T-helper 1 cell treated with Interleukin-12 subunit alpha and Interleukin-12 subunit beta and Interleukin-4 antibody, amounts not matched to agents 30 ng/mL and 1 ng/mL, for 36 hours (primary cell): ENCODE measurements around the gene ZNF423. TPM values are rescaled to one million over a fixed set of nuclear protein-coding genes. Genes with fewer than 3 reads are reported as not detected.

Experiments
- intact Hi-C: fragments of 100-400 bp; cut with micrococcal nuclease; formaldehyde crosslinking; loops from one replicate; pipeline ENCODE4 v1.15.1; 2024
- total RNA-seq: library from RNA; stranded (reverse); gene quantifications from 2 replicates; pipeline ENCODE4 v1.2.3, GENCODE V29; 2022

The ZNF423 gene
- total RNA-seq, 1 donor from 2014 or later: not detected

DNA sequence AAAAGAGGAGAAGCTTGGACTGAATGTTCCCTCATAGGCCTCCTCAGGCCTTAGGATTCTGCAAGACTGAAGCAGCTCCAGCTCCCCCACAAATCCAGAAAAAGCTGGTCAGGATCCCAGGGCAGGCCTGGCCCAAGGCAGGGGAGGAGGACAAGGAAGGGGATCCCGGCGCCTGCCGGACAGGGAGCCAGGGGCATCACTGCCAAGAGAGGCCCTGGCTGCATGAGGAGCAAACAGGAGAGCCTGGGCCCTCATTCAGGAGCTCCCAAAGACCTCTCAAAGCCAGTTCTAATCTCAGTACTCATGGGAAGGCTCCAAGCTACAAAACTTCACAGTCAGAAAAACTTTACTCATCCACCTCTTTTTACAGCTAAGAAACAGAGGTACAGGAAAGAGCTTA, 67.3 kb downstream of the ZNF423 start:
- intact Hi-C loops: no loop called here

GRCh38 chr16:49786926-49787557, 68.9 kb downstream of the ZNF423 start:
- intact Hi-C loops: no loop called here

- intact Hi-C loops: no loop called here
Measured at GRCh38 chr16:49785970-49786369, 69.9 kb downstream of the ZNF423 start.

DNA sequence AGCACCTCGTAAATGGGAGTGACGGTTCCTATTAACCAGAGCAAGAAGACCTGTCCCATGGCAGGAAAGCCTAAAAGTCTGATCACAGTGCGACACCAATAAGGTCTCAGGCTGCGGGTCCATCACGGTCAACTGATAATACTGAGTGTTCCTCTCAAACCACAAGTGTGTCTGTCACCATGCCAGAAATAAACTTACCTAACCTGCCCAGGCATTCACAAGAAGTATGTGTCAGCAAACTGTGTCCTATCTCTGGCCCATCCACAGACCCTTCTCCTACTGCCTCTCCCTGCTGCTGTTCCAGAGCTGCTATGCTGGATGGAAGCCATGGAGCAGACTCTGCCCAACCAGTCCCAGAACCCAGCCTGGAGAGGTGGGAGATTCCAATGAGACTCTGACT, 73.5 kb downstream of the ZNF423 start:
- intact Hi-C loops: no loop called here

- intact Hi-C loops: no loop called here
Measured at GRCh38 chr16:49781401-49781800, 74.5 kb downstream of the ZNF423 start.

DNA sequence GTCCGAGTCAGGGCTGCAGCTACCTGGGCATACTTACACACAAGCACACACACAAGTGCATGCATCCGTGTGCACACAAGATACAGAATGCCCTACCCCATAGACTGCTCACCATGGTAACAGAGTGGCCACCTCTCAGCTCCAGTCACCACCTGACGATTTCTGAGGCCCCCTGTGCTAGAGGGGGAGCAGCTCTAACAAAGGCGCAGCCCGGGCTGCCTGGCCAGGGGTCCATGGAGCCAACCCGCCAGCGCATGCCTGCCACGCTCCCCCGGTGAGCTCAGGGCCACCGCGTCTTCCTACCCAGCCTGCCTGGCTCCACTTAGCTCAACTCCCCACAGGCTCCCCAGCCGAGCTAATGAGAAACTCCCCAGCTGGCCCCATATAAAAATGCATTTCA, 75.5 kb downstream of the ZNF423 start:
- intact Hi-C loops: no loop called here

DNA sequence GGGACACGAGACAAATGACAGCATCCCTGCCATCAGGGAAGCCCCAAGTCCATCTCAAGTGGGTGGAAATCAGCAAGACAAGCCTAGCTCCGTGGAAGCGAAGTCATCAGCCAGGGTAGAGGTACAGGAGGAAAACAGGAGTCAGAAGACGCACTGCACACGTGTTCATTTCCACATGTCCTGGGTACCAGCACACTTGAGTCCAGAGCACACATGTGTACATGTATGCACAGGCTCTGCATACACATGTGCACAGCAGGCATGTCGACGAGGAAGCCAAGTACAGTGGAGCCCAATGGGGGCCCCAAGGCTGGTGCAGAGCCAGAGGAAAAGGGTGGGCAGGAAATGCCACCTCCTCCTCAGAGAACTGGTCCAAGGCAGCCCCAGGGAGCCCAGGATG, 75.9 kb downstream of the ZNF423 start:
- intact Hi-C loops: no loop called here

DNA sequence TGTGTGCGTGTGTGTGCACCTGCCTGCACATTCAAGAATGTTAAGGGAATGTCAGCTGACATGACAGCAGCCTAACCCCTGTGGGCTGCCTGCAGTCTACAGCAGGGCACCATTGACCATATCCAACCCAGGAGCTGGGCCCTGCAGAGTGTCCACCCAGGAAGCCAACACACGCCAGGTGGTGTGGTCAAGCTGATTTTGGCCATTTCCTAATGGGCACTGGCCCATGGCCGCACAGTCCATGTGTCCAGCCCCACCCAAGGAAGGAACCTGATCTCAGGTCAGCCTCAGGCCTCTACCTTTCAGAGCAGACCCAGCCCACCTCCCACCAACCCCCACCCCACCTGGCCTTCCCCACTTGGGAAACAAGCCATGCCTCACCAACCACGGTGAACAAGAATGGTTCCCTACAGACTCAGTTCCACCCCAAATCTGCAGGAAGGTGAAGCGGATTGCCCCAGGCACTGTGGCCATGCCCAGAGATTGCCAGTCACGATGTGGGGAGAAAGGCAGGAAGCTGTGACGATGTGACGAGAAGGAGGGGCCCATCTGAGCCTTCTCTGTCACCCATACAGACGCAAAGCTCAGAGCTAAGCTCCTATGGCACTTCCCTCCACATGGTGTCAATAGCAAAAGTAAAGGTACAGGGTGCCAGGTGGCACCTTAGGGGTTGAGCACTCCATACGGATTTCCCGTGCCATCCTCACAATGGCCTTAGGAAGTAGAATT, 77.5 kb downstream of the ZNF423 start:
- intact Hi-C loops: no loop called here

GRCh38 chr16:49776734-49777133, 79.2 kb downstream of the ZNF423 start:
- intact Hi-C loops: no loop called here

DNA sequence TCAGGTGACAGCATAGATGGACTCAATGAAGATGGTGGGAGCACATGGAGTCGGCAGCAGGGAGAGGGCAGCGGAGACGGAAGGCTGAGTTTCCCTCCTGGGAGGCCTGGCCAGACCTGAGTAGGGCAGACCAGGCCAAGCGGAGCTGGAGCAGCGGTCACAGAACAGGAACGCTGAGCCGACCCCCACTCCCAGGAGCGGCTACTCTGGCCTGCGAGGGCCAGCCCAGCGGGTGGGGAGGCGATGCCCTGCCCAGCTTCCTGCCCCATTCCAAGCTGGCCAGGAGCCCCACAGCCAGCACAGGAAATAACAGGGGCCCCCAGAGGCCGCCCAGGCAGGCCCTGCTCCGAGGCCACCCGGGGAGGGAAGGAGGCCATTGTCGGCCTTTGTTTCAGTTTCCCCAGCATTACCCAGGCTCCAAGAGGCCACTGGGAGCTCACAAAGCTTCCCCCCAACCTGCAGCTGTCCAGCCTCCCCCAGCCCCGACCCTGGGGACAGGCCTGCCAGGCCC, 79.8 kb downstream of the ZNF423 start:
- intact Hi-C loops: no loop called here

- intact Hi-C loops: no loop called here
Measured at GRCh38 chr16:49775581-49775980, 80.3 kb downstream of the ZNF423 start.

- intact Hi-C loops: no loop called here
Measured at GRCh38 chr16:49775018-49775417, 80.9 kb downstream of the ZNF423 start.

GRCh38 chr16:49773534-49774475, 82.1 kb downstream of the ZNF423 start:
- intact Hi-C loops: no loop called here

DNA sequence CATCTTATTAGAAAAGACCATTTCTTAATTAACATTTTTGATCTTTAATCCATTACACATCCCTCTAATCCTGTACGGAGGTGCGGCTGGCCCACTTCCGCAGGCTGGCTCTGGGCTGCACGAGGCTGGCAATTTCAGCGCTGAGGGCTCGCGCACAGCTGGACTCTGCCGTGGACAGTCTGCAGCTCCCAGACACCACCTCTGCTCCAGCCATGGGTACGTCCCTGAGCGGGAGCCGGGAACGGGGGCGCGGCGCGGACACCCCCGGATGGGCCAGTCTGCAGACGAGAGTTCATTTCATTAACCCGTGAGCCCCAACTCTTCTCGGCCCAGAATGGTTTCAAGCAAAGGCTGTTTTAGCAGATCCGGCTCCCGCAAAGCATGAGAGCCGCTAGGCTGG, 87.9 kb downstream of the ZNF423 start:
- intact Hi-C loops: no loop called here

- intact Hi-C loops: no loop called here
Measured at GRCh38 chr16:49767414-49767813, 88.5 kb downstream of the ZNF423 start.

DNA sequence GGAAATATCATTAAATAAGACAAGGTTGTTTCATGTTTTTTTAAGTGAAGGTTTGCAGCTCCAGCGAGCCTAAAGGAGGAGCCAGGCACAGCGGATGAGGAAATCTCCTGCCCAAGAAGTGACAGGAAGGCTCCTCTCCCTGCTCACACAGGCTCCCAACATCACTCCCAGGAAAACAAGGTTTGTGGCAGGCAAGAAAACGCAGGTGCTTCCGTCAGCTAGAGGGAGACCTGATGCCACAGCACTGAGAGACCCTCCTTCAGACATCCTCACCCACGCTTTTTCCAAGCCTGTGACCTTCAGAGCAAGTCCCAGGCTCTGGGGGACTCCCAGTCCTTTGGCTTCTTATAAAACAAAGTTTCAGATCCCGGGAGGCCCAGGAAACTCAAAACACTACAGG, 89.7 kb downstream of the ZNF423 start:
- intact Hi-C loops: no loop called here

- intact Hi-C loops: no loop called here
Measured at GRCh38 chr16:49763826-49764225, 92.1 kb downstream of the ZNF423 start.

DNA sequence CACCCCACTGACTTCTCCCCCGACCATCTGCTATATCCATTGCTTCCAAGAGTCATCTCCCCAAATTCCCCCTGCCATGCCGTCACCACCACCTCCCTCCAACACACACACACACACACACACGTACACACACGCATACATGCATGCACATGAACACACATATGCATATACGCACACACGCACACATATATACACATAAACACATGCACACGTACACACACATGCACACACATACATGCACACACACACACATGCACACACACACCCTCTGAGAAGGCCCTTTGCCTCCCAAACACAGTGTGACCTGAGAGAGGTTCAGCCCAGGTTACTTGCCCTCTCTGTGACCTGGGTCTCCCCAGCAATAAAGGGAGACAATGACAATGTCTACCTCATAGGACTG, 95.1 kb downstream of the ZNF423 start:
- intact Hi-C loops: no loop called here

GRCh38 chr16:49757559-49758069, 98.3 kb downstream of the ZNF423 start:
- intact Hi-C loops: no loop called here

GRCh38 chr16:49756775-49757558, 98.9 kb downstream of the ZNF423 start:
- intact Hi-C loops: no loop called here
